ENCODE data around the gene PI4K2B.

DNA sequence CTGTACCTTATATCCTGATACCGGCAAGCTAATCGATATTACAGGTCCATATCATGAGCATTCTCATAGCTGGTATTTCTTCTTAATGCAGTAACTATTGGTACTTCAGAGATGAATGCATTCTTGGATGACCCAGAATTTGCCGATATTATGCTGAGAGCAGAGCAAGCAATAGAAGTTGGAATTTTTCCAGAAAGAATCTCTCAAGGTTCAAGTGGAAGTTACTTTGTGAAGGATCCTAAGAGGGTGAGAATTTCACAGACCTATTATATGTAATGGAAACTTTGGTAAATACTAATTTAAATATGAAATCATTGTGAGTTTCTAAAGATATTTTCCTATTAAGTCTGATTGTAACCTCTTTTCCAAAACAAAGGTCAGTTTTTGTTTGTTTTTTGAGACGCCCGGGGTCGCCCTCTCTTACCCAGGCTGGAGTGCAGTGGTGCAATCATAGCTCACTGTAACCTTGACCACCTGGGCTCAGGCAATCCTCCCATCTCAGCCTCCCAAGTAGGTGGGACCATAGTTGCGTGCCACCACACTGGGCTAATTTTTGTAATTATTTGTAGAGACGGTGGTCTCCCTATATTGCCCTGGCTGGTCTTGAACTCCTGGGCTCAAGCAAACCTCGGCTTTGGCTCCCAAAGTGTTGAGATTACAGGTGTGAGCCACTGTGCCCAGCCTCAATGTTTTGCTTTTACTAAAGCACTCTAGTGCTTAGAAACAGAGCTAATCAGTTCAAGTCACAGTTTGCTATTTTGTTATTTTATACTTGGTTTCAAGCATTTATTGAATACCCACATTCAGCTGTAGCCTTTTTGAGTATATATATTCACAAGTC lies 18.6 kb downstream of the PI4K2B start:
- TF ChIP-seq, protein P1, sequence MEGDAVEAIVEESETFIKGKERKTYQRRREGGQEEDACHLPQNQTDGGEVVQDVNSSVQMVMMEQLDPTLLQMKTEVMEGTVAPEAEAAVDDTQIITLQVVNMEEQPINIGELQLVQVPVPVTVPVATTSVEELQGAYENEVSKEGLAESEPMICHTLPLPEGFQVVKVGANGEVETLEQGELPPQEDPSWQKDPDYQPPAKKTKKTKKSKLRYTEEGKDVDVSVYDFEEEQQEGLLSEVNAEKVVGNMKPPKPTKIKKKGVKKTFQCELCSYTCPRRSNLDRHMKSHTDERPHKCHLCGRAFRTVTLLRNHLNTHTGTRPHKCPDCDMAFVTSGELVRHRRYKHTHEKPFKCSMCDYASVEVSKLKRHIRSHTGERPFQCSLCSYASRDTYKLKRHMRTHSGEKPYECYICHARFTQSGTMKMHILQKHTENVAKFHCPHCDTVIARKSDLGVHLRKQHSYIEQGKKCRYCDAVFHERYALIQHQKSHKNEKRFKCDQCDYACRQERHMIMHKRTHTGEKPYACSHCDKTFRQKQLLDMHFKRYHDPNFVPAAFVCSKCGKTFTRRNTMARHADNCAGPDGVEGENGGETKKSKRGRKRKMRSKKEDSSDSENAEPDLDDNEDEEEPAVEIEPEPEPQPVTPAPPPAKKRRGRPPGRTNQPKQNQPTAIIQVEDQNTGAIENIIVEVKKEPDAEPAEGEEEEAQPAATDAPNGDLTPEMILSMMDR (IDR thresholded peaks at IDR 0.05) = no peak
- no peak for TF ChIP-seq POLR2A (IDR thresholded peaks at IDR 0.05)
